HG03175 (cell line): ENCODE data around the gene RND1.

Source experiments
- ATAC-seq: cut with Tn5 transposase; IDR thresholded peaks from one replicate; pipeline ENCODE4 v1.9.1; 2021; ENCODE audit warnings: mild to moderate bottlenecking, moderate library complexity; ENCODE audit not compliant: unreplicated experiment

The RND1 gene

DNA sequence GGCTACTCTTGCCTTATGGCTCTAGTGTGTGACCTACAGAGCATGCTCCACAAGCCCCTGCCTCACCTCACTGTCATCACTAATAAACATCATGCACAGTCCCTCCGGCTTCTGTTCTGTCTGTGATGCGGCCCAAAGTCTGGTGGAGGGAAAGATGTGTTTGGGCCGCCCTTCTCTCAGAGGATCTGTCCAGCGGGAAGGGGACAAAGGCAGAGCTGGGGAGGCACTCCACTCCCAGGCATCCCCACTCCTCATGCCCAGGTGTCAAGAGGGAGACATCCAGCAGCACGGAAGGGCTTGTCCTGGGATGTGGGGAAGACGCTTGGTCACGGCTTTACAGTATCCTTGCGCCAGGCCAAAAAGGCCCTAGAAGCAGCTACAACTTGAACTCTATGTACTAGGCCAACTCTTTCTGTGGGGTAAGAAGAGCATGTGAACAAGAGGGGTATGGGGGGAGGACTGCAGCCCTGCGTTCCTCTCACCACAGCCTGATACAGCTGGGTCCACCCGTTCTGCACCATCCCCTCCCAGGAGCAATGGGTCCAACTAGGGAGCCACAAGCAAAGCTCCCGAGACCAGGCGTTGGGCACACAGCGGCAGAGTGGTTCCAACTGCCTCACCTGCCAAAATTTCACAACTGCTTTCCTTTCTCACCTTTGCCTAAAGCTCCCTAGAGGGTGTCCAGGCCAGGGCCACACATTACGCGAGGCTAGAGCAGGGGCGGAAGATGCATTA lies 36.7 kb downstream of the RND1 start:
- no peak for ATAC-seq

DNA sequence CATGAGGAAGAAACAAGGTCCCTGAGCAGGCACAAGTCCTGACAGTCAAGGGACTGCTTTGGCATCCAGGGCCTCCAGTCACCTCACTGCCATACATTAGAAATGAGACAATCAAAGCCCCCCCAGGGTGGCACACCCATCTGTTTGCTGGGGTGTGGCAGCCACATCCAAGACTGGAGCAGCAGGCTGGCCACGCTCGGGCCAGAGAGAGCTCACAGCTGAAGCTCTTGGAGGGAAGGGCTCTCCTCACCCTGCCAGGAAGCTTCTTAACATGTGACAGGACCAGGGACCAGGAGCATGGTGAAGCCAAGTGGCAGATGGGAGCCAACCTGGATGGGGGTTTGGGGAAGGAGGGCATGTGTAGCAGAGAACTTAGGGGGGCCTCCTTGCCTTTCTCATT lies 37.4 kb downstream of the RND1 start:
- no peak for ATAC-seq

DNA sequence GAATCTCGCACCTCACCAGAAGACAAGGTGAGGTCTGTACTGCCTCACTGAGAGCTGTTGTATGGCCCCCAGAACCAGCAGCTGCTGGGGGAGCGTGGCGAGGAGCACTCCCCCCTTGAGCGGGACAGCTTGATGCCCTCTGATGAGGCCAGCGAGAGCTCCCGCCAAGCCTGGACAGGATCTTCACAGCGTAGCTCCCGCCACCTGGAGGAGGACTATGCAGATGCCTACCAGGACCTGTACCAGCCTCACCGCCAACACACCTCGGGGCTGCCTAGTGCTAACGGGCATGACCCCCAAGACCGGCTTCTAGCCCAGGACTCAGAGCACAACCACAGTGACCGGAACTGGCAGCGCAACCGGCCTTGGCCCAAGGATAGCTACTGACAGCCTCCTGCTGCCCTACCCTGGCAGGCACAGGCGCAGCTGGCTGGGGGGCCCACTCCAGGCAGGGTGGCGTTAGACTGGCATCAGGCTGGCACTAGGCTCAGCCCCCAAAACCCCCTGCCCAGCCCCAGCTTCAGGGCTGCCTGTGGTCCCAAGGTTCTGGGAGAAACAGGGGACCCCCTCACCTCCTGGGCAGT lies 38.1 kb downstream of the RND1 start:
- ATAC-seq = no peak

DNA sequence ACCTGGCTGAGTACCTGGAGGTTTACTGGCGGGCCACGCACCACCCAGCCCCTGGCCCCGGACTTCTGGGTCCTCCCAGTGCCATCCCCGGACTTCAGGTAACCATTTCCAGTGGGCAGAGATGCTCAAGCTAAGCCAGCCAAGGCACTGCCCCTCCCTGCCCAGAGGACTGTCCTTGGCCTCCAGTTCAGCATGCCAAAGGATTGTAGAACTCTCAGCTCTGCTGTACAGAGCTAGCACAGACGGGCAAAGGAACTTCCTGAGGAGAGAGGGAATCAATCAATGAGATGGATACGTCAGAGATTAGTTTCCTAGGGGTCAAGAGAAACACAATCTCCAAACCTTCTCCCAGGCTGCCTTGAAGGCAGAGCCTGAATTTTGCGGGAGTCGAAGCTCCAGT lies 38.6 kb downstream of the RND1 start:
- no peak for ATAC-seq

DNA sequence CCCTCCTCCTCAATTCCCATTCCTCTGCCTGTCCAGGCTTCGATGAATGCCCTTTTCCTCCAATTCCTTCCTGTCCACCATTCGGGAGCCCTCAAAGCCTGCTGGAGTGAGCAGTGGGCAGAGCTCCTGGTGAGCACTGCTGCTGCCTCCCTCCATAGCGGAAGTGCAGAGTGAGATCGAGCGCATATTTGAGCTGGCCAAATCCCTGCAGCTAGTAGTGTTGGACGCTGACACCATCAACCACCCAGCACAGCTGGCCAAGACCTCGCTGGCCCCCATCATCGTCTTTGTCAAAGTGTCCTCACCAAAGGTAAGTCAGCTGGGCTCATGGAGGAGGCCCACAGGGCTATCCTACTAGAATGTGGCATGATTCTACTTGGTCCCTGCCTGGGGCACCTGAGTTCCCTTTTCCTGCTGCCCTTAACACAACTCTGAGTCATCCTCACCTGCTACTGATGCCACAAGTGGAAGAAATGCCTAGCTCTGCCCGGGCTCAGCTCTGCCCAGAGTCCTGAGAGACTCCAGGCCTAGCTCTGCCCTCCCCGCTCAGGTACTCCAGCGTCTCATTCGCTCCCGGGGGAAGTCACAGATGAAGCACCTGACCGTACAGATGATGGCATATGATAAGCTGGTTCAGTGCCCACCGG lies 39.3 kb downstream of the RND1 start:
- no peak for ATAC-seq

DNA sequence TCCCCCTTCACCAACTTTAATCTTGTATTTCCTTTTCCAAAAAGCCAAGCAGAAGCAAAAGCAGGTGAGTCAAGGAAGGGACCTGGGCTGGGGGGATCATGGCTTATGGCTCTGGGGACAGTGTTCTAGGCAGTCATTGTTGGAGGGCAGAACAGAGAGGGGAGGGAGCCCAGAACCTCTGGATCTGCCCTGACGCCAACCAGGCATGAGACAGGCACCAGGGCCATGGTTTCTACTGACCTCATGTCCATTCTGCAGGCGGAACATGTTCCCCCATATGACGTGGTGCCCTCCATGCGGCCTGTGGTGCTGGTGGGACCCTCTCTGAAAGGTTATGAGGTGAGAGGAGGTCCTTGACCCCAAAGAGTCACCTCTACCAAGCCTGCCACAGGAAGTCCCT lies 40.8 kb downstream of the RND1 start:
- ATAC-seq = no peak

DNA sequence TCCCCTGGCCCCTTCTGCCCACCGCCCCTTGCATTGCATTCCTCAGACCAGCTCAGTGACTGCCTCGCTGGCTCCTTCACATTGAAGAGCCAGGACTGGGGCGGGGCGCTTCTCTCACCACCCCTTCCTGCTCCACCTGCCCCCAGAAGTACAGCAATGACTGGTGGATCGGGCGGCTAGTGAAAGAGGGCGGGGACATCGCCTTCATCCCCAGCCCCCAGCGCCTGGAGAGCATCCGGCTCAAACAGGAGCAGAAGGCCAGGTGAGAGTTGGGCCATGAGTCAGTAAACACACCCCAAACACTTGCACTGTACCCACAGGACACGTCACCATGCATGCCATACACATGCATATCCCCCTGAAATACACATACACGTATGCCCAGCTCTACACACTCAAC lies 41.6 kb downstream of the RND1 start:
- no peak for ATAC-seq

DNA sequence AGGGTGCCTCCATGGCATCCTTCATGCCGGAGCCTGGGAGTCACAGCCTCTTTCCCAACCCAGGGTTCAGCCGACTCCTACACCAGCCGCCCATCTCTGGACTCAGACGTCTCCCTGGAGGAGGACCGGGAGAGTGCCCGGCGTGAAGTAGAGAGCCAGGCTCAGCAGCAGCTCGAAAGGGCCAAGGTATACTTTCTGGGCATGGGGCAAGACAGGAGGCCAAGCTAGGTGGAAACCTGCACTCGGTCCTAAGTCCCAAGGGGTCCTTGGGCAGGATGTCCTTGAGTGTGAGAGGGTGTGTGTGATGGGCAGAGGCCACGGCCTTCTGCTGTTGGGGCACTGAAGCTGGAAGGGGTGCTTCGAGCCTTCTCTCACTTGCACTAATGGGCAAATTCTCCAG lies 42.4 kb downstream of the RND1 start:
- no peak for ATAC-seq

DNA sequence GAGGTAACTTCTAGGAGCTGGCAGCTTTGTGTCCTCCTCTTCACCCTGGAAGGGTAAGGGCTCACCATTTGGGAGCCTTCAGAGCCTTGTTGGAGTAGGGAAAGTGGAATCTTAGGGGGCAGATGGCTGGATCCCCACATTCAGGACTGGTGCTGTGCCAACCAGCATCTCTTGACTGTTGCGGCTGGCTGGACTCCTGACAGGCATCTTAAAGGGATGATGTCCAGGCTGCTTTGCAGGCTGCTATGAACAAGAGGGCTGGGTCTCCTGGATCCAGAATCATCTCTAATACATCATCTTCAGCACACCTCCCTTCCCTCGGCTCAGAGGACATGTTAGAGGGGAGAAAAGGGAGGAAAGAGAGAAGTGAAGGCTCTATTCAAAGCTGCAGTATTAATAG lies 43.0 kb downstream of the RND1 start:
- no peak for ATAC-seq

DNA sequence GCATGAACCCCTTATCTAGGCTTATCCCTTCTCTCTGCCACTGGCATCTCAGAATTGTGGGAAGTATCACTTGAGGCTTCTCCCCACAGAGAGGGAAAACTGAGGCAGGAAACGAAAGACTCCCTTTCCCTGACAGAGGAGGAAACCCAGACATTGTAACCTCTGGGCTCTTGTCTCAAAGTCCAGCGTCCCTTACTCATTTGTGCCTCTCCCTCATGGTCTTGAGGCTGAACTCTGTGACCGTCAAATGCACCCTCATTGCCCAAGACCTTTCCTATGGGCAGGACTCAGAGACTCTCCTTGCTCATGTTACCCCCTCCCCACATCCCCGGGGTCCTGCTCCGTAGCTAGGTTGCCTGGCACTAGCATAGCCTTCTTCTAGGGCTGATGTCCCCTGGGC lies 43.5 kb downstream of the RND1 start:
- no peak for ATAC-seq

DNA sequence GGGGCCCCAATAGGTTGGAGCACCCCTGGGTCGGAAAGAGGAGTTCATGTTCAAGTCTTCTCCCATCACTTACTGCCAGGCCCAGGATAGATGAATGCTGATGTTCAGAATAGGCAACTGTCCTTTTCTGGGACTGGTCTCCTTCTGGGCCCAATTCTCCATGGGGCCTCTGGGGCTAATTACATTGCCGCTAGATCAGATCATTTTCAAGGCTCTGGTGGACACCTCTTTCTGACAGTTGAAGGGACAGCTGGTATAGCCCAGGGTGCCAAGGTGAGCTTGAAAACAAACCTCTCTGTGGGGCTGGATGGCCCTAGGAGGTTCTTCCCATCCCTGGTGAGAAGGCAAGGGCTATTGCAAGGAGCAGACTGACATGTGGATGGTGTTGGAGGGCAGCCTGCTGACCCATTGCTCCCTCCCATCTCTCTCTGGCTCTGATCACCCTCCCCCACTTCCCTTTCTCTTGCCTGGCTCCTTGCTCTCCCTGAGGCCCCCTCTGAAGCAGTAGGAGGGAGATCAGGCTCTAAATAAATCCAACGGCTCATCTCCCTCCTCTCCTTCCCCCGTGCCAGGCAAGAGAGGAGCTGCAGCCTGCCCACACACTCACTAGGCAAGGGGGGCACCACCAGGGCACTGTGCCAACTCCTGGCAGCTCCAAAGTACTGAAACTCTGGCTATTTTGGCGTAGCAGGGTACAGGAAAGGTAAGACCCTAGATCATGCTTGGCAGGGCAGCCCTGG lies 45.5 kb downstream of the RND1 start:
- no peak for ATAC-seq

DNA sequence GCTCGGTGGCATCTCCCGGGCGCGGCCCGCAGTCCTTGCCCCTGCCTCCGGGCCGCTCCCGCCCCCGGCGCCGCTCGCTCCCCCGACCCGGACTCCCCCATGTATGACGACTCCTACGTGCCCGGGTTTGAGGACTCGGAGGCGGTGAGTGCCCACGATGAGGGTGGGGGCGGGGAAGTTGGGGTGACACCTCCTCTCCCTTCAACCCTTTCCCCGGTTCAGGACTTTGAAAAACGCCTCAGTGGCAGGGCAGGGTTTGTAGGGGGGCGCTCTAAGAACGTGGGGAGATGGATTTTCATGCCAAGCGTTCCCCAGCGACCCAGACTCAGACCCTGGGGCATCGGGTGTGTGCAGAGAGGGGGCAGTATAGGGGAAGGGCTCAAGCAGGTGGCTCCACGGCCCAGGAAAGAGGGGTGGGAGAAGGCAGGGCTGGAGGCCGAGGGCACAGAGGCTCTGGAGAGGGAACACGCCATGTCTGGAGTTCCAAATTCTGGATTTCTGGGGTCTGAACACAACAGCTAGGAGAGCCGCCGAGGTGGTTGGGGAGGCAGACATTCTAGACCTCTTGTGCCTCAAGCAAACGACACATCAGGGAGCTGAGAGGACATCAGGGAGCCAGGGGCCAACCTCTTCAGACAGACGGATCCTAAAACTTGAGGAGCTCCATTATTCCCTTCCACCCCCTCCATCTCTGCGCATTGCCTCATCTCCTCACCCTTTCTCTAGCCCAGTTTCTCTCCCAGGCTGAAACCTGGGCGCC lies 46.7 kb downstream of the RND1 start:
- no peak for ATAC-seq

DNA sequence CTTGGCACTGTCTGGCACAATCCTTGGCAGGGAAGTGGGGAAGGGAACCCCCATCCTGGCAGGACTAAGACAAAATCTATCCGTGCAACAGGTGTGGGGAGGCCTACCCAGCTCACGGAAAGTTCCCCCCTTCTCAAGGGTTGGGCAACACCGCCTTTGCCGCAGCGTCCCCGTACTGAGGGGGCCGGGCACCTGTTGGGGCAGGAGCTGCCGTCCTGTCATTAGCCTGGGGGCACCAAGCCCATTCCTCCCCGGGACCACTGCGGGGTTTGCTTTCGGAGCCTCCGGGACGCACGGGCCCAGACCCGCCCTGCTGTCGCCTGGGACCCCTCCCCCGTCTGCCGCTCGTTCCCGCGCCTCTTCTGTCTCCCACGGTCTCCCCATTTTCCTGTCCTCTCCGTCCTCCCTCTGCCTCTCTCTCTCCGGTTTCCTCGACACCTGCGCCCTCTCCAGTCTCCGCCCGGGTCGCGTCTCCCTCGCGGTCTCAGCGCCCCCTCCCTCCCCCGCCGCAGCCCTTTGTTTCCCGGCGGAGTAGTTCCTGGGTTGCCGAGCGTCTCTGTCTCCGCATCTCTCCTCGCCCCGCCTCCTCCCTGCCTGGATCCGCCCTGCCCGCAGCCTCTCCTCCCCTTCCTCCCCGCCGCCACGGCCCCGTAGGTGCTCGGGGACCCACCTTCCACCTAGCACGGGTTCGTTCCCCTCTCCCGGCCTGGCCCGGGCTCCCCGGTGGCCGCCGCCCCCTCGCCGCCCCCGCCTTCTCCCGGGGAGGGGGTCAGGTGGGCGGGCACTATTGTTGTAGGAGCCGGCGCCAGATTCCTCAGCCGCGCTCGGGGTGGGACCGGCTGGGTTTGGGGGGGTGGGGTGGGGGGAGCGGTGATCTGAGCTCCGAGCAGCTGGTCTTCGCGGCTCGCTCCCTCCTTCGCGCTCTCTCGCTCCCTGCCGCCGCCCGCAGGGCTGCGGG lies 47.5 kb downstream of the RND1 start, which contains the start of gene CACNB3:
CACNB3 (plus strand) TSS at position 624 of the 958 bp plus-strand sequence. CDS start 434 bp downstream, outside the sequence.
- ATAC-seq = peak; percentile 35

DNA sequence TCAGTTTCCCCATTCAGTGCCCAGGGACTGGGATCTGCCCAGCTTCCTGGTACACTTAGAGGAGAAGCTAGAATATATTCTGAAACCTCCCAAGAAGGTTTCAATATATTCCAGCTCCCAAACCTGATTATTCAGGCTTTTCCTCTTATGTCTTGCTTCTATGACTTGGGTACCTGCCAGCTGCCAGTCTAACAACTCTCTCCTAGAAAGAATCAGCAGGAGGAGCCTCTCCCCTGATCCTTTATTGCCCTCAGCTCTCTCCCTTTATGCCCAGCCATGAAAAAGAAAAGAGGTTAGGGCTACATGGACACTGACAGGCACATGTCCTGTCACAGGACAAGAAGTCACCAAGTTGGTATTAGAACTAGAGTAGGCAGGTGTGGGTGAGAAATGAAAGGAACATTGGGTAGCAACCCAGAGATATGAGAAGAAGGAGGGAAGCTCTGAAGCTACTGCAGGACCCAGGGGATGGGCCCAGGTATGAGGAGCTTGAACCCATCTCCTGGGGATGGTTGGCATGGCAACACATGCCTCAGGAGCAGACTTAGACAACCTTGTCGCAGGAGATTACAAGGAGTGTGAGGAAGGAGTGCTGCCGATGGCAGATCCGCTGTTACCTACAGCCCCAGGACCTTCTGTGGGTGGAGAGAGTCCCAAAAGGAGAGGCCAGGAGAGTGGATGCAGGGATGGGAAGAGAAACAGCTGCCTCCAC lies 49.4 kb downstream of the RND1 start:
- ATAC-seq = no peak

DNA sequence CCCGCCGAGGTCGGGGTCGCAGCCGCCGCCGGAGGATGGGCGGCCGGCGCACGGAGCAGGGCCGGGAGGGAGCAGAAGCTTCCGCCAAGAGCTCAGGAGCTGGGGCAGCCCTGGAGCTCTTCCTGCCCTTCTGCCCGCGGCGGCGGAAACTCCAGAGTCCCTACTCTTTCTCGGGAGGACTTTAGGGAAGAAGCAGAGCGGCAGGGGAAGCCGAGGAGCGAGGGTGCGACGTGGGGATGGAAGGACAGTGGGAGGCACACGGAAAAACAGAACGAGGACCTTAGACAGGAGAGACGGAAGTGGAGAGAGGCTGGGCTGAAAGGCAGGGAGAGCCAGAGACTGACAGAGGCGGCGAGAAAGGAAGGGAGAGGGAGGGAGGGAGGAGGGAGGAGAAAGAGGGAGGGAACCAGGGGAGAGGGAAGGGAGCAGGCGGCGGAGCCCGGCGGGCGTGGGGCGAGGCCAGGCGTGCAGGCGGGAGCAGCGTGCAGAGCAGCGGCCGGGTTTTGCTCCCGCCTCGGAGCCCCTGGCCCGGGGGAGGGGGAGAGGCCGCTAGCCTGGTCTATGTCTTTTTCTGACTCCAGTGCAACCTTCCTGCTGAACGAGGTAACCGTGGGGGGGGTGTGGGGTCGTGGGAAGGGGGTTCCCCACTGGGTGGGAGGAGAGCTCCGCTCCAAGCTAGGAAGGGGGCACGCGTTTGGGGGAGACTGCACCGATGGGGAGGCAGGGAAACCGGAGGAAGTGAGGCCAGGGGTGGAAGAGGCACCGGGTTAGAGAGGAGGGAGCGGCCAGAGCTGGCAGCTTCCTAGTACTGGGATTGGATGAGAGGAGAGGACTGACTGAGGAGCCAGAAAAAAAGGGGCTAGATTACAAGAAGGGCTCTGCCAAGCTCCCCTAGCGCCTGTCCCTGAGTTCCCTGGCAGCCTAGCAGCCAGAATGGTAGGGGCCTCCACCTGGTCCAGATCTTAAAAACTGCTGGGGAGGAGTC lies 50.3 kb downstream of the RND1 start:
- peak; percentile 36 for ATAC-seq

DNA sequence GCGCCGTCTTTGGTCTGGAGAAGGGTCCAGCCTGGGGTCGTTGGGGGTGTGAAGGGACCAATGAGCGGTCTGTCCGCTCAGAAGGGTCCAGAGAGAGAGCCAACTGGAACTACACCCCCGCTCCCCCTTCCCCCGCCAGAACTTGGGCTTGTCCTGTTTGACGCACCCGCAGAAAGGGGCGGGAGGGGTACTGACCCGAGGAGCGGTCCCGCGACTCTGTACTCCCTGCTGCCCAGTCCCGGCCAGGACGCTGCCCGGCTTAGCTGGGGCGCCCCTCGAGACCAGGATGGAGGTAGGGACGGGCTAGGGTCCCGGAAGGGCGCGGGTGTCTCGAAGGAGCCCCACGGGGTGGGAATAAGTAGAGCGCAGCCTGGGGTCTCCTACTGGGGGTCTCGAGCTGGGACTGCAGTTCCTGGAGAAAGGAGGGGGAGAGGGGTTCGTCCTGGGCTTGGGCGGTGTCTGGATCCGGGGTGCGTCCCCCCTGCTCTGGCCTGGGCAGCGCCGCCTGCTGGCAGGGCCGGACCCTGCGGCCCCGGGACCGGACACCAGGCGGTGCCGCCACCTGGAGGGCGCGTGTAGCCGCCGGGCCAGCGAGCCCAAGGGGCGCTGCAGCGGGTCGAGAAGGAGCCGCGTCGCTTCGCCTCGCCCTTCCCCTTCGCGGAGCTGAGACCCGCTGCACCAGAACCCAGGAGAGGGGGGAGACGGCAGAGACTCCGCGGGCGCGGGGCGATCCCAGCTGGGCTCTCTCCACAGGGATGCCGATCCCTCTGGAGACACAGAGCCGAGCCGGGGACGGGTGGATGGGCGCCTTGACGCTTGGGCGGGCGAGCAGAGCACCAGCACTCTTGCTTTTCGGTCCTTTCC lies 51.2 kb downstream of the RND1 start:
- peak; percentile 79 for ATAC-seq
